HepG2 (cell line): Measurements from ENCODE around the gene EPHB3.

Experiments used
- BHLHE40 ChIP-seq: IDR thresholded peaks from 2 replicates; pipeline ENCODE4 v1.6.1; 2011; ENCODE audit warnings: low read length, improper control_type of control experiment
- CHCHD3 ChIP-seq: sonication (generic); formaldehyde crosslinking; IDR thresholded peaks from 2 replicates; pipeline ENCODE4 v1.8.0; 2022; ENCODE audit warnings: mild to moderate bottlenecking, missing genetic modification reagents, moderate library complexity
- FOXA1 ChIP-seq, 2 experiments: fragments of 450-650 bp in 1 of 2; sonication (generic) in 1 of 2; formaldehyde crosslinking in 1 of 2; IDR thresholded peaks; 2 replicates each; pipeline versions ENCODE4 v1.4.0 to v1.6.1; 2016 to 2020; ENCODE audit warnings: missing genetic modification reagents in 1 of 2
- POLR2A ChIP-seq, 2 experiments: IDR thresholded peaks; 2 replicates each; pipeline ENCODE4 v1.6.1; 2011; ENCODE audit warnings: low read depth in 2 of 2, low read length in 2 of 2, mild to moderate bottlenecking in 1 of 2, moderate library complexity in 1 of 2; ENCODE audit not compliant: insufficient read depth in 1 of 2
- SNRNP70 ChIP-seq: fragments of 200-400 bp; formaldehyde crosslinking; IDR thresholded peaks from 2 replicates; pipeline ENCODE4 v1.6.1; 2017; ENCODE audit warnings: mild to moderate bottlenecking, low read depth, low read length, moderate library complexity
- ZBTB7B ChIP-seq: sonication (generic); formaldehyde crosslinking; IDR thresholded peaks from 2 replicates; pipeline ENCODE4 v1.4.0; 2020; ENCODE audit warnings: missing genetic modification reagents
- ZFYVE20 ChIP-seq: sonication (generic); formaldehyde crosslinking; IDR thresholded peaks from 2 replicates; pipeline ENCODE4 v1.8.0; 2023; ENCODE audit warnings: low read depth, mild to moderate bottlenecking, moderate library complexity, missing genetic modification reagents, borderline replicate concordance
- ZKSCAN1 ChIP-seq: fragments of 150-350 bp; IDR thresholded peaks from 2 replicates; pipeline ENCODE4 v1.6.1; 2014; ENCODE audit warnings: low read length
- TF ChIP-seq, protein P1 (sequence below): sonication (generic); formaldehyde crosslinking; IDR thresholded peaks from 2 replicates; pipeline ENCODE4 v1.4.0; 2020; ENCODE audit warnings: missing genetic modification reagents
- TF ChIP-seq, protein P2 (sequence below): sonication (generic); formaldehyde crosslinking; IDR thresholded peaks from 2 replicates; pipeline ENCODE4 v1.5.1; 2020; ENCODE audit warnings: mild to moderate bottlenecking, moderate library complexity, missing genetic modification reagents
- TF ChIP-seq, protein P3 (sequence below): sonication (generic); formaldehyde crosslinking; IDR thresholded peaks from 2 replicates; pipeline ENCODE4 v1.5.0; 2020; ENCODE audit warnings: mild to moderate bottlenecking, missing genetic modification reagents, moderate library complexity

DNA sequence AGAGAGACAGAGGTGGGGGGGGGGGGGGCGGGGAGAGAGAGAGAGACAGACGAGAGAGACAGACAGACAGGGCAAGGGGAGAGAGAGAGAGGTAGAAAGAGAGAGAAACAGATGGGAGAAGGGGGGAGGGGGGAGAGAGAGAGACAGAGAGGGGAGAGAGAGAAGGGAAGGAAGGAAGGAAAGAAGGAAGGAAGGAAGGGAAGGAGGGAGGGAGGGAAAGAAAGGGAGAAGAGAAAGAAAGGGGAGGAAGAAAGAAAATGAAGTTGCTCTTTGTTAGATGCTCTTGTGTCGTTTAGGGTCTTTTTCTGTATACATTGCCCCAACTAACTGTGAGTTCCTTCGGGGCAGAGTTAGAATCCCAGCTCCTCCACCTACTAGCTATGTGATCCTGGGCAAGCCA, 19.0 kb upstream of the EPHB3 start:
- TF ChIP-seq BHLHE40: no peak
- TF ChIP-seq ZKSCAN1: no peak
- TF ChIP-seq, protein P1, sequence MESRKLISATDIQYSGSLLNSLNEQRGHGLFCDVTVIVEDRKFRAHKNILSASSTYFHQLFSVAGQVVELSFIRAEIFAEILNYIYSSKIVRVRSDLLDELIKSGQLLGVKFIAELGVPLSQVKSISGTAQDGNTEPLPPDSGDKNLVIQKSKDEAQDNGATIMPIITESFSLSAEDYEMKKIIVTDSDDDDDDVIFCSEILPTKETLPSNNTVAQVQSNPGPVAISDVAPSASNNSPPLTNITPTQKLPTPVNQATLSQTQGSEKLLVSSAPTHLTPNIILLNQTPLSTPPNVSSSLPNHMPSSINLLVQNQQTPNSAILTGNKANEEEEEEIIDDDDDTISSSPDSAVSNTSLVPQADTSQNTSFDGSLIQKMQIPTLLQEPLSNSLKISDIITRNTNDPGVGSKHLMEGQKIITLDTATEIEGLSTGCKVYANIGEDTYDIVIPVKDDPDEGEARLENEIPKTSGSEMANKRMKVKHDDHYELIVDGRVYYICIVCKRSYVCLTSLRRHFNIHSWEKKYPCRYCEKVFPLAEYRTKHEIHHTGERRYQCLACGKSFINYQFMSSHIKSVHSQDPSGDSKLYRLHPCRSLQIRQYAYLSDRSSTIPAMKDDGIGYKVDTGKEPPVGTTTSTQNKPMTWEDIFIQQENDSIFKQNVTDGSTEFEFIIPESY (CRISPR knock-in tag): no peak
- no peak for TF ChIP-seq ZFYVE20
- TF ChIP-seq, protein P2, sequence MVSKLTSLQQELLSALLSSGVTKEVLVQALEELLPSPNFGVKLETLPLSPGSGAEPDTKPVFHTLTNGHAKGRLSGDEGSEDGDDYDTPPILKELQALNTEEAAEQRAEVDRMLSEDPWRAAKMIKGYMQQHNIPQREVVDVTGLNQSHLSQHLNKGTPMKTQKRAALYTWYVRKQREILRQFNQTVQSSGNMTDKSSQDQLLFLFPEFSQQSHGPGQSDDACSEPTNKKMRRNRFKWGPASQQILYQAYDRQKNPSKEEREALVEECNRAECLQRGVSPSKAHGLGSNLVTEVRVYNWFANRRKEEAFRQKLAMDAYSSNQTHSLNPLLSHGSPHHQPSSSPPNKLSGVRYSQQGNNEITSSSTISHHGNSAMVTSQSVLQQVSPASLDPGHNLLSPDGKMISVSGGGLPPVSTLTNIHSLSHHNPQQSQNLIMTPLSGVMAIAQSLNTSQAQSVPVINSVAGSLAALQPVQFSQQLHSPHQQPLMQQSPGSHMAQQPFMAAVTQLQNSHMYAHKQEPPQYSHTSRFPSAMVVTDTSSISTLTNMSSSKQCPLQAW (CRISPR knock-in tag): no peak
- TF ChIP-seq, protein P3, sequence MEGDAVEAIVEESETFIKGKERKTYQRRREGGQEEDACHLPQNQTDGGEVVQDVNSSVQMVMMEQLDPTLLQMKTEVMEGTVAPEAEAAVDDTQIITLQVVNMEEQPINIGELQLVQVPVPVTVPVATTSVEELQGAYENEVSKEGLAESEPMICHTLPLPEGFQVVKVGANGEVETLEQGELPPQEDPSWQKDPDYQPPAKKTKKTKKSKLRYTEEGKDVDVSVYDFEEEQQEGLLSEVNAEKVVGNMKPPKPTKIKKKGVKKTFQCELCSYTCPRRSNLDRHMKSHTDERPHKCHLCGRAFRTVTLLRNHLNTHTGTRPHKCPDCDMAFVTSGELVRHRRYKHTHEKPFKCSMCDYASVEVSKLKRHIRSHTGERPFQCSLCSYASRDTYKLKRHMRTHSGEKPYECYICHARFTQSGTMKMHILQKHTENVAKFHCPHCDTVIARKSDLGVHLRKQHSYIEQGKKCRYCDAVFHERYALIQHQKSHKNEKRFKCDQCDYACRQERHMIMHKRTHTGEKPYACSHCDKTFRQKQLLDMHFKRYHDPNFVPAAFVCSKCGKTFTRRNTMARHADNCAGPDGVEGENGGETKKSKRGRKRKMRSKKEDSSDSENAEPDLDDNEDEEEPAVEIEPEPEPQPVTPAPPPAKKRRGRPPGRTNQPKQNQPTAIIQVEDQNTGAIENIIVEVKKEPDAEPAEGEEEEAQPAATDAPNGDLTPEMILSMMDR (CRISPR knock-in tag): no peak
- TF ChIP-seq SNRNP70: no peak
- no peak for TF ChIP-seq POLR2A (IDR thresholded peaks at IDR 0.05; ENCODE audit: insufficient read depth in 1 of 2, low read depth in 2 of 2, low read length in 2 of 2)
- no peak for TF ChIP-seq CHCHD3
- TF ChIP-seq FOXA1 (IDR thresholded peaks at IDR 0.05): no peak
- no peak for TF ChIP-seq FOXA1 (CRISPR knock-in tag; IDR thresholded peaks at IDR 0.05)
- TF ChIP-seq ZBTB7B (CRISPR knock-in tag): no peak
